Rectal smooth muscle tissue (tissue), 1 donor: ENCODE data around the gene NCS1.

ENCODE experiments used
- H3K27ac ChIP-seq: one replicate; pipeline ENCODE4 v1.7.0; 2013; ENCODE audit warnings: low read depth, low read length, inconsistent platforms
- H3K27me3 ChIP-seq: one replicate; pipeline ENCODE4 v1.7.0; 2013; ENCODE audit warnings: low read length; ENCODE audit not compliant: control insufficient read depth, insufficient read depth
- H3K36me3 ChIP-seq: one replicate; pipeline ENCODE4 v1.7.0; 2013; ENCODE audit warnings: low read length; ENCODE audit not compliant: control insufficient read depth, insufficient read depth
- H3K4me1 ChIP-seq: one replicate; pipeline ENCODE4 v1.7.0; 2013; ENCODE audit warnings: low read length; ENCODE audit not compliant: control insufficient read depth, insufficient read depth
- H3K4me3 ChIP-seq: one replicate; pipeline ENCODE4 v1.7.0; 2013; ENCODE audit warnings: low read length
- H3K9ac ChIP-seq: one replicate; pipeline ENCODE4 v1.7.0; 2013; ENCODE audit warnings: low read length

NCS1 gene

DNA sequence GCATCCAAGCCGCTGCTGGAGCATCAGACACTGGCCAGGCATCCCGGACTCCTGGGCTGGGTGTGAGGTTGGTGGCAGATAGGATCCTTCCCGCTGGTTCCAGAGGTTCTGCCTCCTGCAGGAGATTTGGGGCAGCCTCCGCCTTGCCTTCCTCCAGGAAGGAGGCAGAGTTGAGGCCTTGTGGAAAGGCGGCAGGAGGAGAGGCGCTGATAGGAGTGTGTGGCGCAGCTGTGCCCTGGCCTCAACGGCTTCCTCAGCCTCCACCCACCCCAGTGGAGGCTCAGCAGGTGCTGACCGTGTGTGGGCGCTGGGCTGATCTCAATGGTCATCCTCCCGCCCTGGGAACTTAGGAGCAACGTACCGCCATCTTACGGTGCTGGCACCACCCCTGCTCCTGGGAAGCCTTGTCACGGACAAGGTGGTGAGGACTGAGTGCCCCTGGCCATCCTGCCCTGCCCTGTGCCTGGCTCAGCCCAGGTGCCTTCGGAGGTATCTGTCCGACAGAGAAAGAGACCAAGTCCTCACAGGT is 10.2 kb downstream of the NCS1 start:
- H3K4me1 ChIP-seq, result peaks cover 46% of the 10 kb centered on the region
- H3K9ac ChIP-seq, result no peak overlapping the region
- H3K27ac ChIP-seq, result peak overlapping the region; percentile 97
- no peaks in the 10 kb centered on the region for H3K36me3 ChIP-seq
- H3K27me3 ChIP-seq, result no peaks in the 10 kb centered on the region
- H3K4me3 ChIP-seq, result no peak overlapping the region

DNA sequence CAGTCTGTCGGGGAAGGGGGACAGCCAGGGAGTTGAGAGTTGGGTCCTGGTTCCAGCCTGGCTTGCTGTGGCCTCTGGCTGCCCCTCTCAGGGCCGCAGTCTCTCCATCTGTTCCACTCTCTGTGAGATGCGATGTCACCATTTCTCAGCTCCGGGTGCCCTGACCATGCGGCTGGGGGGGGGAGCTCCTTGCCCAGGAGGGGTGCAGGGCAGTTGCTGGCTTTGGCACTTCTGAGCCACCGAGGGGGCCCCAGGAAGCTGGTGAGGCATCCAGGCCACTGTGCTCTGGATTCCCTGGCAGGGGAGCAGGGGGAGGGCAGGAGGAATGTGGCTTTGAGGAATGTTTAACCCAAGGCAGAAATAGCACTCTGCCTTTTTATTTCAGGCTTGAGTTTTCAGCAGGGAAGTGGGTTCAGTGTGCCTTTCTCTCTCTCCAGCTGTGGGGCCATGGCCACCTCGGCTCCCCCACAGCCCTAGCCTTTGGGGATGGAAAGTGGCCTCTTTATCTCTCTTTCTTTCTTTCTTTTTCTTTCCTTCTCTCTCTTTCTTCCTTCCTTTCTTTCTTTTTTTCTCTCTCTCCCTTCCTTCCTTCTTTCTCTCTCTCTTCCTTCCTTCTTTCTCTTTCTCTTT is 11.0 kb downstream of the NCS1 start:
- Histone ChIP-seq H3K36me3 (no peaks in the 10 kb centered on the region), H3K4me3 (no peak overlapping the region), H3K4me1 (peaks cover 49% of the 10 kb centered on the region), H3K9ac (no peak overlapping the region), H3K27me3 (no peaks in the 10 kb centered on the region), H3K27ac (peak overlapping the region; percentile 97)

DNA sequence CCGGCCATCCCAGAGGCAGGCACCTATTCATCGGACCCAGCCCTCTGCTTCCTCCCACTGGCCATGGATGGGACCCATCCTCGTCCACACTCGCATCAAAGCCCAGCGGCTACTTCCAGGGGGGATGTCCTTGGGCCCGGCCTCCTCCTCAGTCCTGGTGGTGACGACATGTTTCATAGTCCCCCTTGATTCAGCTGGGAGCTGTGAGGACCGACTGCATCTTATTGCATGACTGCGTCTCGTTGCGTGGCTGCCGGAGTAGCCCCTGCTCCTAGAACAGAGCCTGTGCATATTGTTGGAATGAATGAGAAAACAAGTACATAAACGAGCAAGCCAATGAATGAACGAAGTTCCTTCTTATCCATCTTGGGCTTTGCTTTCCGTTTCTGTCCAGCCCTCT is 12.8 kb downstream of the NCS1 start:
- no peaks in the 10 kb centered on the region for H3K36me3 ChIP-seq
- peak overlapping the region; percentile 97 for H3K27ac ChIP-seq
- H3K4me3 ChIP-seq, result no peak overlapping the region
- H3K9ac ChIP-seq, result no peak overlapping the region
- H3K27me3 ChIP-seq, result no peaks in the 10 kb centered on the region
- H3K4me1 ChIP-seq, result peaks cover 56% of the 10 kb centered on the region

DNA sequence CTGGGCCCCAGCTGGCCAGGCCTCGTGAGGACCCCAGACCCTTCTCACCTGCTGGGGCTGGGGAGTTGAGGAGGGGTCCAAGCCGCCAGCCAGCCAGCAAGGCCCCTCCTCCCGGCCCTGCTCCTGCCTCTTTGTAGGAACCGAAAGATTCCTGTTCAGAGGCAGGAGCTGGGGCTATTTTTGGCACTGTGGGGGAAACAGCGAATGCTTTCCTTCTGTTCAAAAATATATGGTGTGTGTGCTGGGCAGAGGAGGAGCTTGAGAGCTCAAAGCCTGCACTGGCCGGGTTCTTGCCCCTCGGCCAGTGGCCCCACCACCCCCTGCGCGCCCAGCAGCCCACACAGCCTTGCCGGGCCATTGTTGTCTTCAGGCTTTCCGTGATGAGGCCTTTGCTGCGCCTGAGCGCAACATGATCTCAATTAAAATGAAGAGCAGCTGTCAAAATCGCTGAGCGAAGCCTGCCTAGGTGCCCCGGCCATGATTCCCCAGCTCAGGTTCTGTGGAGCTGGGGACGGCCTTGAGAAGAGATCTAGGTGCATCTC is 13.4 kb downstream of the NCS1 start:
- Histone ChIP-seq H3K9ac (no peak overlapping the region), H3K4me3 (peak overlapping the region; percentile 24), H3K27ac (peak overlapping the region; percentile 97), H3K27me3 (no peaks in the 10 kb centered on the region), H3K36me3 (no peaks in the 10 kb centered on the region), H3K4me1 (peaks cover 61% of the 10 kb centered on the region)

DNA sequence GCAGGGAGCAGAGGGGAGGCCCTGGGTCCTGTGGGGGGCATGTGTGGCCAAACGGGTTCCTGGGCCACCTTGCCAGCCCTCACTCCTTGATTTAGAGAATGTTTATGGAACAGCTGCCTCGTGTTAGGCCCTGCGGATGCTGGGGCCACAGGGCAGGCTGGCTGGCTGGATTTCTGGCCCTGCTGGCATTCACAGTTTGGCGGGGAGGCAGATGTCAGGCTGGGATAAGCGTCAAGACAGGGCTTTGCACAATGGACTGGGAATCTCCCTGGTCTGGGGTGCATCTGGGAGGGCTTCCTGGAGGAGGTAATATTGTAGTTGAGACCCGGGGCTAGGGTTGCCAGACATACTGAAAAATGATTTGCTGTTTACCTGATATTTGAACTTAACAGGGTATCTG is 13.8 kb downstream of the NCS1 start:
- no peak overlapping the region for H3K9ac ChIP-seq
- peak overlapping the region; percentile 24 for H3K4me3 ChIP-seq
- peaks cover 63% of the 10 kb centered on the region for H3K4me1 ChIP-seq
- no peaks in the 10 kb centered on the region for H3K36me3 ChIP-seq
- H3K27ac ChIP-seq, result peak overlapping the region; percentile 97
- H3K27me3 ChIP-seq, result no peaks in the 10 kb centered on the region

DNA sequence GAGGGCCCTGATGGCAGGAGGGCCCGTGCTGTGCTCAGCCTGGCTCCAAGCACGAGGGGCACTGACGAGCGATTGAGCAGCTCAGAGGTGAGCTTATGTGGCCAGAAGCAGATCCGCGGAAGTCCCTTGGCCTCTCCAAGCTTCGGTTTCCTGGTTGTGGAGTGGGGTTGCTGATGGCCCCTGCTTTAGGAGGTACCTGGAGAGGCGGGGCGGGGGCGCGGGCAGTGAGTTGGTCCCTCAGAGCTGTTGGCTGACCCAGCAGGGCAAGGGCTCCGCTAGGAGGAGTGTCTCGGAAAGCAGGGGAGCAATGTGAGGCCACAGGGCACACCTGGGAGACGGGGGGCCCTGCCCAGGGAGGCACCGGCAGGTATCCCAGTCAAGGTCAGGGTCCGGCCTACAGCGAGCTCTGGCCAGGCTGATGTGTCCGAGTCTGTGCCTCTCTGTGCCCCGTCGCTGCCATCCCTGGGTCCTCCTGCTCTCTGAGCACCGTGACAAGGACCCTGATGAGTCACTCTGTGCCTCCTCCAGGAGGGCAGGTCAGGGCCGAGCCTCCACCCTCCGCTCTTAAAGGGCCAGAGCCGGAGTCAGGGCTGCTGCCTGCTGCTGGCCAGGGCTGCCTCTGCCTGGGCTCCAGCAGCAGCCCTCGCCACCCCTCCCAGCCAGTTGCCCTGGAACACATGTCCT is 14.8 kb downstream of the NCS1 start:
- Histone ChIP-seq H3K9ac (peak overlapping the region; percentile 25), H3K4me1 (peaks cover 67% of the 10 kb centered on the region), H3K4me3 (peak overlapping the region; percentile 57)

DNA sequence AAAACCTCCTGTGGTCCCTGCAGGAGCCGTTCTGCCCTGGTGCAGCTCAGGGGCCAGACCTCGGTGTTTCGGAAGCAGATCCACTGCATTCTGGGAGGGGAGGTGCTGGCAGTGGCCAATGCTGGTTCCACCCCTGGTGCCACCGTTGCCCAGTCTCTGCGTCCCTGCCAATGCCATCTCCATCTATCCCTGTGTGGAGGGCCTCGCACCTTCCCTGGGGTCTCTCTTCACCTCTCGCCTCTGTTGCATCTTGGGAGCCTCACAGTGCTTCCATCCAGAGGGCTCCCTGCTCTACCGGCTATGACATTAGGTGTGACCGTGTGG is 15.3 kb downstream of the NCS1 start:
- peaks cover 68% of the 10 kb centered on the region for H3K4me1 ChIP-seq
- no peaks in the 10 kb centered on the region for H3K36me3 ChIP-seq
- peak overlapping the region; percentile 97 for H3K27ac ChIP-seq
- peak overlapping the region; percentile 57 for H3K4me3 ChIP-seq
- H3K27me3 ChIP-seq, result no peaks in the 10 kb centered on the region
- H3K9ac ChIP-seq, result no peak overlapping the region

More for the DNA sequence above, 14.8 kb downstream of the NCS1 start:
- Histone ChIP-seq H3K27me3 (no peaks in the 10 kb centered on the region), H3K36me3 (no peaks in the 10 kb centered on the region), H3K27ac (peak overlapping the region; percentile 97)

DNA sequence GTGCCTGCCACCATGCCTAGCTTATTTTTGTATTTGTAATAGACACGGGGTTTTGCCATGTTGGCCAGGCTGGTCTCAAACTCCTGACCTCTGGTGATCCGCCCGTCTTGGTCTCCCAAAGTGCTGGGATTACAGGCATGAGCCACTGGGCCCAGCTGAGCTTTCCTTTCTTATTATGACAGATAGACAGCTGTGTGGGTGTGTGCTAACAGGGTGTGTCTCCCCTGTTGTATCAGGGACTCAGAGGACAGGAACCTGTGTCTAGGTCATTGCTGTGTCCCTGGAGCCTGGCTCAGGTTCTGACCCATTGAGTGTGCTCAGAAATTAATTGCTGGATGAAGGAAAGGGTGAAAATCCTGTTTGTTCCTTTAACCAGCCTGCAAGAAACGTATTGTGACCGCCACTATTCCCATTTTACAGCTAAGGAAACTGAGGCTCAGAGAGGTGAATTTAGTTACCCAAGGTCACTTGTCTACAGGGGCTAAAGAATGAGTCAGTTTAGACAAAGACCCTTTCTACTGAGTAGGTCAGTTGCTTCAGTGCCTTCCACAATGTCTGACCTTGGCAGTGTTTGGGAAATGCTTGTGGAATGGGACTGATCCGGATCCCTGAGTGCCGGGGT is 16.8 kb downstream of the NCS1 start:
- H3K9ac ChIP-seq, result no peak overlapping the region
- peak overlapping the region; percentile 97 for H3K27ac ChIP-seq
- H3K4me1 ChIP-seq, result peaks cover 77% of the 10 kb centered on the region
- H3K27me3 ChIP-seq, result no peaks in the 10 kb centered on the region
- no peaks in the 10 kb centered on the region for H3K36me3 ChIP-seq
- no peak overlapping the region for H3K4me3 ChIP-seq

DNA sequence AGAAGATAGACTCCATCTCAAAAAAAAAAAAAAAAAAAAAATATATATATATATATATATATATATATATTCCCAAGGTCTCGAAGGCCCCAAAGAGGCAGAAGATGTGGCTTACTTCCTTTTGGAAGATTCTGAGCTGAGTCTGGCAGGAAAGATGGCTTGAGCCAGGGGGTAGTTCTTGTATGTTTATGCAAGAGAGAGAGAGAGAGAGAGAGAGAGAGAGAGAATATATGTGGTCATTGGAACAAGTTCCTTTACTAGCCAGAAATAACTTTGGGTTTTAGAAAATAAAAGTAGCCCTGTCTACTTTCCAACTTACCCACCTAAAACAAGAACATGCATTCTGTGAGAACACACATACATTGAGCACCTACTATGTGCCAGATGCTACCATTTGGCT is 17.6 kb downstream of the NCS1 start:
- Histone ChIP-seq H3K4me1 (peaks cover 83% of the 10 kb centered on the region), H3K27me3 (no peaks in the 10 kb centered on the region), H3K36me3 (no peaks in the 10 kb centered on the region), H3K4me3 (no peak overlapping the region), H3K9ac (no peak overlapping the region), H3K27ac (peak overlapping the region; percentile 97)

DNA sequence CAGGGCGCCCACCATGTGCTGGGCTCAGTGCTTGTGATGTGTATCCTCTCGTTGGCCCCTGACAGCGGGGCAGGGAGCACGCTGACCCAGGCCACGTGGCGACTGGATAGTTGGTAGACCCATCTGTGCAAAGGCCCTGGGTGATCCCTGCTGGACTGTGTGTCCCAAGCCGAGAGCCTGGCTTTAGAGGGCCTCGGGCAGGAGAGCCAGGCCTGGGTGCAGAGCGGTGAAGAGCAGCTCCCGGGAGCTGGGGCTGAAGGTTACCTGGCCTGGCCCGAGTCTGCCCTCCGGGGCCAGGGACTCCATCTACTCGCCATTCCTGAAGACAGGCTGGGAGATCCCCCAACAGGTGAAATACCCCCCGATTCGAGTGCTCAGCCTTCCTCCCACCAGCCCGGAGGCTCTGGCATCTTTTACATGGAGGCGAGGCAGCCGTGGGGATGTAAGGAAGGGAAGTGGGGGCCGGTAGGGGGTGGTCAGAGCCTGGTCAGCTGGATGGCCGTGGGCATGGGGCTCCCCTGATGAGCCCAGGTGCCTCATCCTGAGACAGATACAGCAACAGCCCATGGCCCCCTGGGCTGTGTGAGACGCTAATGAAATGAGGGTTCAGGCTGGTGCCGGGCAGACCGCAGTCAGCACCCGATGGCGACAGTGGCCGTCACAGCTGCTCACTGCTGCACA is 19.0 kb downstream of the NCS1 start:
- H3K4me3 ChIP-seq, result no peak overlapping the region
- peaks cover 82% of the 10 kb centered on the region for H3K4me1 ChIP-seq
- peak overlapping the region; percentile 92 for H3K27ac ChIP-seq
- no peaks in the 10 kb centered on the region for H3K27me3 ChIP-seq
- no peak overlapping the region for H3K9ac ChIP-seq
- no peaks in the 10 kb centered on the region for H3K36me3 ChIP-seq

DNA sequence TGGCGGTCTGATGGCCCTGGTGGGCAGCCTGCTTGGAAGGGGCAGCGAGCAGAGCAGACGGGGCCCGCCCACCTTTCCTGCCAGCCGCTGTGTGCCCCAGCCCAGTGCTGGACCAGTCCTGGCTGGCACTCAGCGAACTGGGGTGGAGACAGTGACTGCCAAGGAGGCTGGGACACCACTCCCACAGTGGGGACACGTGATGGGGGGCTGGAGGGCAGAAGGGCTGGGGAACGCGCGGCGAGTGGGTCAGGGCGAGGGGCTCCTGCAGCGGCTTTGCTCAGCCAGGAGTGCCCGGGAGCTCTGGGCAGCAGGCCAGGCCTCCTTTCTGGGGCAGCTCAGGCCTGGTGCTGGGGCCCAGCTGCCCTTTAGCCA is 19.5 kb downstream of the NCS1 start:
- Histone ChIP-seq H3K9ac (no peak overlapping the region), H3K36me3 (no peaks in the 10 kb centered on the region), H3K27ac (peak overlapping the region; percentile 92), H3K27me3 (no peaks in the 10 kb centered on the region), H3K4me3 (peak overlapping the region; percentile 13), H3K4me1 (peaks cover 81% of the 10 kb centered on the region)

DNA sequence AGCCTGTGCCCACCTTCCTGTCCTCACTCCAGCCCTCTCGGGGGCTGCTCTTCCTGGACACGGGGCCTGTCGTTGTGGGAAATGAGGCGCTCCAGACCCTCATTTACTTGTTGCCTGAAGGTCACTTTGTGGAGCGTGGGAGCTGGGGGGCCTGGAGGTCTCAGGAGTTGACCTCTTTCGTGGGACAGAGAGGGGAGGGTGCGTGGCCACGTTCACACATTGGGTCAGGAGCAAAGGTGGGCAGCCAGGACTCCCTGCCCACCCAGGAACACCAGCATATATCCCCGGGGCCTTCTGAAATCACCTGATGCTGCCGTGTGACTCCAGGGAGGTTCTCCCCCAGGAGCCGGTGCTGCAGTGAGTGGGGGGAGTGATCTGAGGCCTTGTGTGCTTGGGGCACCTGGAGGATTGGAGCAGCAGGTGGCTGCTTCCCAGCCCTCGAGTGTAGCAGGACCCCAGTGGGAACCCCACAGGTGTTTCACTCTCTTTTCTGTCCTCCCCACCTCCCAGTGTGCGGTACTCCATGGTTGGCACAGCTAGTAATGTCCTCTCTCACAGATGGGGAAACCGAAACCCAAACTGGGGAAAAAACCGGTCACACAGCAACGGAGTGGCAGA is 20.3 kb downstream of the NCS1 start:
- H3K27ac ChIP-seq, result peak overlapping the region; percentile 92
- peaks cover 77% of the 10 kb centered on the region for H3K4me1 ChIP-seq
- no peaks in the 10 kb centered on the region for H3K36me3 ChIP-seq
- no peaks in the 10 kb centered on the region for H3K27me3 ChIP-seq
- no peak overlapping the region for H3K4me3 ChIP-seq
- H3K9ac ChIP-seq, result no peak overlapping the region
